ENCODE results near the gene SEMA3D.

The SEMA3D gene

GRCh38 chr7:84975586-84976185 lies 211.2 kb downstream of the SEMA3D start:
- DNase-seq = no peak

- DNase-seq = no peak
Observed at GRCh38 chr7:84971360-84971759, 215.5 kb downstream of the SEMA3D start.

DNA sequence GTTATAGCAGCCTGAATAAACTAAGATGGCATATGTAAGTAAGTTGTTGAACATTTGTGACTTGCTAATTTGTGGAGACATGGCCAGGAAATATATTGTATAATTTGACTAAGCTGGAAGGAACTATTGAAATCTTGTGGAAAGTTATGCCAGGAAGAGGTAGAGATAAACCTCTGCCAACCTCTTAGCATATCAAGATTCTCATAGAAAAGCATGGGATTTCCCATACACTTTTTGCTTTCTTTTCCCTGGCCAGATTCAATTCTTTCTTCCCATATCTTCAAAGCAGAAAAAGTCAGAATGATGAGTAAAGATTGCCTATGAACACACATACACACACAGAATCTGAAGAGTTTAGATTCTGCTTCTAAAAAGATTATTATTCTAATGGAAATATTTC lies 216.2 kb downstream of the SEMA3D start:
- DNase-seq = no peak

GRCh38 chr7:84953234-84953633 lies 233.6 kb downstream of the SEMA3D start:
- no peak for DNase-seq

GRCh38 chr7:84950836-84951235 lies 236.0 kb downstream of the SEMA3D start:
- DNase-seq = no peak

GRCh38 chr7:84949501-84949900 lies 237.4 kb downstream of the SEMA3D start:
- no peak for DNase-seq

DNA sequence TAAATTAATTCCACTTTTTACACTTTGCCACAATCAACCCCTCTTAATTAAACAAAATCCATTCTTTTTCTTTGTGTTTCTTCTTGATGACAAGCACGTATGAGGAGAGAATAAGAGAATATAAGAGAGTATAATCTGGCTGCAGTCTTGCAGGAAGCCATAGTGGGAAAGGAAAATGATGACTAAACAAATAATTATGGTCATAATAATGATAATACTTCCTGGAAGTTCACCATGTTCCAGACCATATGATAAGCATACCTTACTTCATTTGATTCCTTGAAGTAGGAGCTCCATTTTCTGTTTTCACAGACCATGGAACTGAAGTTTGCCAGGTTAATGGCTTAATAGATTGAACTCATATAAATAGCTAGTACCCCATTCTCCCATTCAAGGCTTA lies 237.8 kb downstream of the SEMA3D start:
- no peak for DNase-seq

DNA sequence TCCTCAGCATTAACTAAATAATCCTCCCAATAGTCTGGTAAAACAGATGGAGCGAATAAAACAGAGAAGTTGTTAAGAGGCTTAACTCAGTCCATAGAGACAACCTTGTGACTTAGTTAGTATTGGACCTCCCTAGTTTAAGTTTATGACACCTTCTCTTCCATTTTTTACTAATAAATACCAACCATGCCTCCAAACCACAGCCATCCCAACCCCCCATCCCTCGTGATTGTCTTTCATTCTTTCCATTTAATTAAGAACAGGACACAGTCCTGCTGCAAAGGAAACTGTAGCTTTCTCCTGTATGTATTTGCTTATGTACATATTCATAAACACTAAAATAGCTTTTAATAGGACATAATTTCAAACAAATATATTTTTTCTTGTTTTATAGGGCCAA lies 238.2 kb downstream of the SEMA3D start:
- no peak for DNase-seq

- DNase-seq = no peak
Observed at GRCh38 chr7:84946549-84946948, 240.3 kb downstream of the SEMA3D start.
